Measurements from ENCODE around the gene CDH5. TPM values are rescaled to one million over a fixed set of nuclear protein-coding genes. Genes with fewer than 3 reads are reported as not detected.

Gene CDH5
- total RNA-seq, 1 donor from 2014 or later, result 9.6 TPM

DNA sequence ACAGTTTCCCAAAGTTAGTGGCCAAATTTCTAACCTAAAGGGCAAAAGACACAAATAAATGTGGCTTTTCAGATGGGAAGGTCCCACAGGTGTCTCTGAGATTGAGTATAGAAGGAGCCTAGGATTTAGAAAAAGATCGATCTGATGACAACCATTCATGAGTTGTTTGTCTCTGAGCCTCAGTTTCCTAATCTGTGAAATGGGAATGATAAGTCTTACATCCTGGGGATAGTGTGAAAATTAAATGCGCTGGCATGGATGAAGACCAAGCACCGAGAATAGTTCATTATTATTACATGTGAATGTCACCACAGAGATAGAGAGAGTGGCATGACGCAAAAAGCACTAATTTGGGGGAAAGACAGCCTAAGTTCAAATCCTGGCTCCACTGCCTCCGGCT is 7.2 kb downstream of the CDH5 start:
- no peak overlapping the region for H3K4me3 Mint-ChIP-seq (ENCODE audit: unreplicated experiment)
- peaks cover 5% of the 10 kb centered on the region for H3K27me3 Mint-ChIP-seq (ENCODE audit: unreplicated experiment)
- TF ChIP-seq, protein P1, sequence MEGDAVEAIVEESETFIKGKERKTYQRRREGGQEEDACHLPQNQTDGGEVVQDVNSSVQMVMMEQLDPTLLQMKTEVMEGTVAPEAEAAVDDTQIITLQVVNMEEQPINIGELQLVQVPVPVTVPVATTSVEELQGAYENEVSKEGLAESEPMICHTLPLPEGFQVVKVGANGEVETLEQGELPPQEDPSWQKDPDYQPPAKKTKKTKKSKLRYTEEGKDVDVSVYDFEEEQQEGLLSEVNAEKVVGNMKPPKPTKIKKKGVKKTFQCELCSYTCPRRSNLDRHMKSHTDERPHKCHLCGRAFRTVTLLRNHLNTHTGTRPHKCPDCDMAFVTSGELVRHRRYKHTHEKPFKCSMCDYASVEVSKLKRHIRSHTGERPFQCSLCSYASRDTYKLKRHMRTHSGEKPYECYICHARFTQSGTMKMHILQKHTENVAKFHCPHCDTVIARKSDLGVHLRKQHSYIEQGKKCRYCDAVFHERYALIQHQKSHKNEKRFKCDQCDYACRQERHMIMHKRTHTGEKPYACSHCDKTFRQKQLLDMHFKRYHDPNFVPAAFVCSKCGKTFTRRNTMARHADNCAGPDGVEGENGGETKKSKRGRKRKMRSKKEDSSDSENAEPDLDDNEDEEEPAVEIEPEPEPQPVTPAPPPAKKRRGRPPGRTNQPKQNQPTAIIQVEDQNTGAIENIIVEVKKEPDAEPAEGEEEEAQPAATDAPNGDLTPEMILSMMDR (IDR thresholded peaks at IDR 0.05; ENCODE audit: partially characterized antibody, unreplicated experiment), result no peak
- H3K36me3 Mint-ChIP-seq (ENCODE audit: unreplicated experiment), result no peaks in the 10 kb centered on the region
- no peak for DNase-seq
- H3K4me1 Mint-ChIP-seq (ENCODE audit: low read depth, unreplicated experiment), result peaks cover 7% of the 10 kb centered on the region
- peaks cover 4% of the 10 kb centered on the region for H3K9me3 Mint-ChIP-seq (ENCODE audit: unreplicated experiment)
- H3K27ac Mint-ChIP-seq (ENCODE audit: unreplicated experiment), result no peak overlapping the region

- peaks cover 7% of the 10 kb centered on the region for H3K4me1 Mint-ChIP-seq (ENCODE audit: low read depth, unreplicated experiment)
- H3K27me3 Mint-ChIP-seq (ENCODE audit: unreplicated experiment), result peaks cover 5% of the 10 kb centered on the region
- H3K27ac Mint-ChIP-seq (ENCODE audit: unreplicated experiment), result no peak overlapping the region
- no peak for DNase-seq
- TF ChIP-seq, protein P1 (IDR thresholded peaks at IDR 0.05; ENCODE audit: partially characterized antibody, unreplicated experiment), result no peak
- no peak overlapping the region for H3K4me3 Mint-ChIP-seq (ENCODE audit: unreplicated experiment)
- no peaks in the 10 kb centered on the region for H3K36me3 Mint-ChIP-seq (ENCODE audit: unreplicated experiment)
- H3K9me3 Mint-ChIP-seq (ENCODE audit: unreplicated experiment), result peaks cover 5% of the 10 kb centered on the region
Observed at GRCh38 chr16:66374176-66374575, 7.7 kb downstream of the CDH5 start.

DNA sequence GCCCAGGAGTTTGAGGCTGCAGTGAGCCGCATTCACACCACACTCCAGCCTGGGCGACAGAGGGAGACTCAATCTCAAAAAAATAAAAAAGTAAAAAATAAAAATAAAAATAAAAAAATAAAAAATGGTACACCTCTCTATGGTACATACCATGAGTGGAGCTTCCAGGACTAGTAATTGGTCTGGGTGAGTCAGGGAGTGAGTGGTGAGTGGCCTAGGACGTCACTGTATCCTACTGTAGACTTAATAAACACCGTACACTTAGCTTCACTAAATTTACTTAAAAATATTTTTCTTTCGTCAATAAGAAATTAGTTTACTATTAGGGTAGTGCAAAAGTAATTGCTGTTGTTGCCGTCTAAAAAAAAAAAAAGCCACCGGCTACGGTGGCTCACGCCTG is 9.0 kb downstream of the CDH5 start:
- TF ChIP-seq, protein P1 (IDR thresholded peaks at IDR 0.05; ENCODE audit: partially characterized antibody, unreplicated experiment), result no peak
- no peak overlapping the region for H3K4me3 Mint-ChIP-seq (ENCODE audit: unreplicated experiment)

GRCh38 chr16:66376114-66376513 is 9.6 kb downstream of the CDH5 start:
- H3K9me3 Mint-ChIP-seq (ENCODE audit: unreplicated experiment), result peaks cover 8% of the 10 kb centered on the region
- H3K4me1 Mint-ChIP-seq (ENCODE audit: low read depth, unreplicated experiment), result peaks cover 7% of the 10 kb centered on the region
- peaks cover 6% of the 10 kb centered on the region for H3K36me3 Mint-ChIP-seq (ENCODE audit: unreplicated experiment)
- H3K27ac Mint-ChIP-seq (ENCODE audit: unreplicated experiment), result no peak overlapping the region
- H3K27me3 Mint-ChIP-seq (ENCODE audit: unreplicated experiment), result peaks cover 10% of the 10 kb centered on the region
- TF ChIP-seq, protein P1 (IDR thresholded peaks at IDR 0.05; ENCODE audit: partially characterized antibody, unreplicated experiment), result no peak
- DNase-seq, result no peak
- H3K4me3 Mint-ChIP-seq (ENCODE audit: unreplicated experiment), result no peak overlapping the region

More for the DNA sequence above, 9.0 kb downstream of the CDH5 start:
- peaks cover 4% of the 10 kb centered on the region for H3K36me3 Mint-ChIP-seq (ENCODE audit: unreplicated experiment)
- H3K4me1 Mint-ChIP-seq (ENCODE audit: low read depth, unreplicated experiment), result peaks cover 7% of the 10 kb centered on the region
- no peak for DNase-seq
- H3K27me3 Mint-ChIP-seq (ENCODE audit: unreplicated experiment), result peaks cover 8% of the 10 kb centered on the region
- H3K9me3 Mint-ChIP-seq (ENCODE audit: unreplicated experiment), result peaks cover 8% of the 10 kb centered on the region
- no peak overlapping the region for H3K27ac Mint-ChIP-seq (ENCODE audit: unreplicated experiment)

DNA sequence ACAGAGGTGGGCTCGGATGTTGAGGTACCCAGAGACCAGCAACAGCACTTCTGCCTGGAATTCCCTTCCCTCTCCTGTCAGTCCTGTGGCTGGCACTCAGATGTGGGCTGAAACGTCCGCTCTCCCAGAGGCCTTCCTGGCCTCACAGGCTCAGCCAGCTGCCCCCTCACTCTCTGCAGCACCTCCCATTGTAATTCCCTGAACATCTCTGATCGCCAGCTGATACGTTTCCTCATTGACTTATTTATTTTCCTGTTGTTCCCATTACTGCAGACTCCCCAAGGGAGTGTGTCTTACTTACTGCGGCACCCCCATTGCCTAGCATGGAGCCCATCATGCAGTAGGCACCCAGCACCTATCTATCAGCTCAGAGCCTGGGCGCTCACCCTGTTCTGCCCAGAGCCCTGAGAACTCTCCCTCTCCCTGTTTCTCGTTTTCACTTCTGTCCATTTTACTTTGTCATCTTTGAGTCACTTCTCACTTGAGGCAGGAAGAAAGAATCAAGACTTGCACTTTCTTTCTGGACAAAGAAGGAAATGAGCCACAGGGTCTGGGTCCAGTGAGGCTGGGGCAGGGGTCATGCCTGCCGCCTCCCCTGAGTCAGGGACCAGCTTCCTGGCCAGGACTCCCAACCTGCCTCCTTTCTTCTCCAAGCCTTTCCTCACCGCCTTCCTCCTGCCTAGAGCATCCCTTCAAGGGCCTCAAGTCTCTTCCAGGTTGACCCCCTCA is 10.2 kb downstream of the CDH5 start:
- TF ChIP-seq, protein P1 (IDR thresholded peaks at IDR 0.05; ENCODE audit: partially characterized antibody, unreplicated experiment), result no peak
- H3K36me3 Mint-ChIP-seq (ENCODE audit: unreplicated experiment), result peaks cover 6% of the 10 kb centered on the region
- peak; percentile 46 for DNase-seq
- peaks cover 10% of the 10 kb centered on the region for H3K27me3 Mint-ChIP-seq (ENCODE audit: unreplicated experiment)
- peak overlapping the region; percentile 1 for H3K27ac Mint-ChIP-seq (ENCODE audit: unreplicated experiment)
- H3K9me3 Mint-ChIP-seq (ENCODE audit: unreplicated experiment), result peaks cover 8% of the 10 kb centered on the region
- peaks cover 7% of the 10 kb centered on the region for H3K4me1 Mint-ChIP-seq (ENCODE audit: low read depth, unreplicated experiment)
- H3K4me3 Mint-ChIP-seq (ENCODE audit: unreplicated experiment), result peak overlapping the region; percentile 3
